WTC11 (cell line): Measurements from ENCODE around the gene ATN1.

Experiments used
- ATF3 ChIP-seq: sonication (generic); formaldehyde crosslinking; conservative IDR thresholded peaks from 2 replicates; pipeline ENCODE4 v1.8.1; 2022; ENCODE audit warnings: mild to moderate bottlenecking, missing genetic modification reagents
- CTCF ChIP-seq: fragments of 200-600 bp; IDR thresholded peaks from 2 replicates; pipeline ENCODE4 v1.8.0; 2022; ENCODE audit warnings: antibody characterized with exemption
- ESRRA ChIP-seq: sonication (generic); formaldehyde crosslinking; IDR thresholded peaks from 2 replicates; pipeline ENCODE4 v1.8.1; 2022; ENCODE audit warnings: mild to moderate bottlenecking, missing genetic modification reagents, borderline replicate concordance
- KAT7 ChIP-seq: sonication (generic); formaldehyde crosslinking; IDR thresholded peaks from 2 replicates; pipeline ENCODE4 v1.8.1; 2023; ENCODE audit warnings: missing genetic modification reagents, mild to moderate bottlenecking, borderline replicate concordance
- MLX ChIP-seq: sonication (generic); formaldehyde crosslinking; IDR thresholded peaks from 2 replicates; pipeline ENCODE4 v1.8.1; 2023; ENCODE audit warnings: mild to moderate bottlenecking, missing genetic modification reagents, moderate library complexity
- MYBL2 ChIP-seq: sonication (generic); formaldehyde crosslinking; IDR thresholded peaks from 2 replicates; pipeline ENCODE4 v1.8.1; 2023; ENCODE audit warnings: mild to moderate bottlenecking, moderate library complexity, missing genetic modification reagents
- NR1H2 ChIP-seq: sonication (generic); formaldehyde crosslinking; IDR thresholded peaks from 2 replicates; pipeline ENCODE4 v1.9.0; 2021; ENCODE audit warnings: mild to moderate bottlenecking, moderate library complexity, missing genetic modification reagents
- USF2 ChIP-seq: sonication (generic); formaldehyde crosslinking; IDR thresholded peaks from 2 replicates; pipeline ENCODE4 v1.8.1; 2023; ENCODE audit warnings: mild to moderate bottlenecking, missing genetic modification reagents, moderate library complexity
- ZBTB43 ChIP-seq: sonication (generic); formaldehyde crosslinking; IDR thresholded peaks from 2 replicates; pipeline ENCODE4 v1.8.1; 2023; ENCODE audit warnings: mild to moderate bottlenecking, missing genetic modification reagents
- ZNF416 ChIP-seq: fragments of 250-450 bp; sonication (Bioruptor Pico); IDR thresholded peaks from 2 replicates; pipeline ENCODE4 v1.9.0; 2021; ENCODE audit warnings: mild to moderate bottlenecking, inconsistent platforms
- ZNF512 ChIP-seq: sonication (generic); formaldehyde crosslinking; IDR thresholded peaks from 2 replicates; pipeline ENCODE4 v1.8.1; 2022; ENCODE audit warnings: missing genetic modification reagents, borderline replicate concordance
- TF ChIP-seq, protein P1 (sequence below): sonication (generic); formaldehyde crosslinking; IDR thresholded peaks from 2 replicates; pipeline ENCODE4 v1.8.0; 2023; ENCODE audit warnings: missing genetic modification reagents, mild to moderate bottlenecking, borderline replicate concordance
- TF ChIP-seq, protein P2 (sequence below): sonication (generic); formaldehyde crosslinking; IDR thresholded peaks from 2 replicates; pipeline ENCODE4 v1.8.0; 2023; ENCODE audit warnings: missing genetic modification reagents

DNA sequence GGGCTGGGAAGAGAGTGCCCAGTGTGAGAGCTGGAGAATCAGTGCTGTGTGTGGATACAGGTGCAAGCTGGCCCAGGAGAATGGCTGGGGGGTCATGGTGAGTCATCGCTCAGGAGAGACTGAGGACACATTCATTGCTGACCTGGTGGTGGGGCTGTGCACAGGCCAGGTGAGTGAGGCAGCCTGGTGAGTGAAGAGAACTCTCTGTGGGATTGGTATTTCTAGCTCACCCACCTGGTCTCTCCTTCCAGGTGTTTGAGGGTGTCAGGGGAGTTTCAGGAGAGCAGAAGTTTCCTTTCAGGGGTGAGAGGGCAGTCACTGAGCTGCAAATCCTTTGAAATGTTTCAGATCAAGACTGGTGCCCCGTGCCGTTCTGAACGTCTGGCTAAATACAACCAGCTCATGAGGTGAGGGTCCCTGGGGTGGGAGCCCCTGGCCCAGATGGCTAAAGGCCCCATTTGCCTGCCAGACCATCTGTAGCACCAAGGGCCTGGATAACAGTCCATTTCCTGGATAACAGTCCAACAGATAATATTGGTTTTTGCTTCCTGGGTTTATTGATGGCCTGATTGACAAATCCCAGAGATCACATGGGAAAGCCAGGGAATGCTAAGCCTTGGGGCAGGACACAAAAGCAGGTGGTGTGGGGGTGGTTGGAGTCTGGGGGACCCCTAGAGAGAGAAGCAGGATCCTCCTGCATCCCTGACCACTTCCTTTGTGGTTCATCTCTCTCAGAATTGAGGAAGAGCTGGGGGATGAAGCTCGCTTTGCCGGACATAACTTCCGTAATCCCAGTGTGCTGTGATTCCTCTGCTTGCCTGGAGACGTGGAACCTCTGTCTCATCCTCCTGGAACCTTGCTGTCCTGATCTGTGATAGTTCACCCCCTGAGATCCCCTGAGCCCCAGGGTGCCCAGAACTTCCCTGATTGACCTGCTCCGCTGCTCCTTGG is 5.5 kb upstream of the ATN1 start:
- TF ChIP-seq USF2 (CRISPR knock-in tag) (no peak), CTCF (no peak), KAT7 (CRISPR knock-in tag) (no peak), MLX (CRISPR knock-in tag) (no peak), NR1H2 (CRISPR knock-in tag) (no peak), MYBL2 (no peak), ZNF416 (CRISPR knock-in tag) (no peak), ZBTB43 (CRISPR knock-in tag) (no peak), ZNF512 (CRISPR knock-in tag) (no peak), ATF3 (CRISPR knock-in tag) (no peak), ESRRA (no peak)
- TF ChIP-seq, protein P1, sequence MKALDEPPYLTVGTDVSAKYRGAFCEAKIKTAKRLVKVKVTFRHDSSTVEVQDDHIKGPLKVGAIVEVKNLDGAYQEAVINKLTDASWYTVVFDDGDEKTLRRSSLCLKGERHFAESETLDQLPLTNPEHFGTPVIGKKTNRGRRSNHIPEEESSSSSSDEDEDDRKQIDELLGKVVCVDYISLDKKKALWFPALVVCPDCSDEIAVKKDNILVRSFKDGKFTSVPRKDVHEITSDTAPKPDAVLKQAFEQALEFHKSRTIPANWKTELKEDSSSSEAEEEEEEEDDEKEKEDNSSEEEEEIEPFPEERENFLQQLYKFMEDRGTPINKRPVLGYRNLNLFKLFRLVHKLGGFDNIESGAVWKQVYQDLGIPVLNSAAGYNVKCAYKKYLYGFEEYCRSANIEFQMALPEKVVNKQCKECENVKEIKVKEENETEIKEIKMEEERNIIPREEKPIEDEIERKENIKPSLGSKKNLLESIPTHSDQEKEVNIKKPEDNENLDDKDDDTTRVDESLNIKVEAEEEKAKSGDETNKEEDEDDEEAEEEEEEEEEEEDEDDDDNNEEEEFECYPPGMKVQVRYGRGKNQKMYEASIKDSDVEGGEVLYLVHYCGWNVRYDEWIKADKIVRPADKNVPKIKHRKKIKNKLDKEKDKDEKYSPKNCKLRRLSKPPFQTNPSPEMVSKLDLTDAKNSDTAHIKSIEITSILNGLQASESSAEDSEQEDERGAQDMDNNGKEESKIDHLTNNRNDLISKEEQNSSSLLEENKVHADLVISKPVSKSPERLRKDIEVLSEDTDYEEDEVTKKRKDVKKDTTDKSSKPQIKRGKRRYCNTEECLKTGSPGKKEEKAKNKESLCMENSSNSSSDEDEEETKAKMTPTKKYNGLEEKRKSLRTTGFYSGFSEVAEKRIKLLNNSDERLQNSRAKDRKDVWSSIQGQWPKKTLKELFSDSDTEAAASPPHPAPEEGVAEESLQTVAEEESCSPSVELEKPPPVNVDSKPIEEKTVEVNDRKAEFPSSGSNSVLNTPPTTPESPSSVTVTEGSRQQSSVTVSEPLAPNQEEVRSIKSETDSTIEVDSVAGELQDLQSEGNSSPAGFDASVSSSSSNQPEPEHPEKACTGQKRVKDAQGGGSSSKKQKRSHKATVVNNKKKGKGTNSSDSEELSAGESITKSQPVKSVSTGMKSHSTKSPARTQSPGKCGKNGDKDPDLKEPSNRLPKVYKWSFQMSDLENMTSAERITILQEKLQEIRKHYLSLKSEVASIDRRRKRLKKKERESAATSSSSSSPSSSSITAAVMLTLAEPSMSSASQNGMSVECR (CRISPR knock-in tag): no peak
- TF ChIP-seq, protein P2, sequence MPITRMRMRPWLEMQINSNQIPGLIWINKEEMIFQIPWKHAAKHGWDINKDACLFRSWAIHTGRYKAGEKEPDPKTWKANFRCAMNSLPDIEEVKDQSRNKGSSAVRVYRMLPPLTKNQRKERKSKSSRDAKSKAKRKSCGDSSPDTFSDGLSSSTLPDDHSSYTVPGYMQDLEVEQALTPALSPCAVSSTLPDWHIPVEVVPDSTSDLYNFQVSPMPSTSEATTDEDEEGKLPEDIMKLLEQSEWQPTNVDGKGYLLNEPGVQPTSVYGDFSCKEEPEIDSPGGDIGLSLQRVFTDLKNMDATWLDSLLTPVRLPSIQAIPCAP (CRISPR knock-in tag): no peak
